ENCODE results near the gene PTPN13.

The PTPN13 gene

GRCh38 chr4:86840858-86841257, 246.7 kb downstream of the PTPN13 start:
- Histone ChIP-seq H4K20me1 (ENCODE audit: insufficient read depth, low read length, poor library complexity, severe bottlenecking) (no peaks in the 10 kb centered on the region), H3K4me1 (ENCODE audit: insufficient read depth, low read length, poor library complexity, severe bottlenecking) (no peaks in the 10 kb centered on the region), H3K9me3 (ENCODE audit: insufficient read depth, low read depth, low read length) (no peaks in the 10 kb centered on the region), H3K27me3 (ENCODE audit: insufficient read depth, low read length, poor library complexity, severe bottlenecking) (no peaks in the 10 kb centered on the region), H2AFZ (ENCODE audit: low read length) (no peak overlapping the region), H3K9ac (ENCODE audit: low read depth, low read length, poor library complexity, severe bottlenecking) (no peak overlapping the region), H3K4me3 (ENCODE audit: low read length, poor library complexity, severe bottlenecking) (no peak overlapping the region), H3K79me2 (ENCODE audit: insufficient read depth, low read length) (no peaks in the 10 kb centered on the region), H3K36me3 (ENCODE audit: insufficient read depth, low read length) (no peaks in the 10 kb centered on the region), H3K9me2 (replicated peaks; ENCODE audit: low read depth, low read length) (no peaks in the 10 kb centered on the region), H3K4me2 (ENCODE audit: low read depth, low read length, poor library complexity, severe bottlenecking) (no peak overlapping the region), H3F3A (ENCODE audit: low read depth) (no peaks in the 10 kb centered on the region)
- TF ChIP-seq EZH2phosphoT487 (IDR thresholded peaks at IDR 0.05; ENCODE audit: borderline replicate concordance): no peak
- no peak for TF ChIP-seq CTCF (conservative IDR thresholded peaks at IDR 0.05; ENCODE audit: low read length)

- no peaks in the 10 kb centered on the region for H3K79me2 ChIP-seq (ENCODE audit: insufficient read depth, low read length)
- no peaks in the 10 kb centered on the region for H3K36me3 ChIP-seq (ENCODE audit: insufficient read depth, low read length)
- H3K27me3 ChIP-seq (ENCODE audit: insufficient read depth, low read length, poor library complexity, severe bottlenecking): no peaks in the 10 kb centered on the region
- no peak for TF ChIP-seq CTCF (conservative IDR thresholded peaks at IDR 0.05; ENCODE audit: low read length)
- no peak for TF ChIP-seq EZH2phosphoT487 (IDR thresholded peaks at IDR 0.05; ENCODE audit: borderline replicate concordance)
- no peaks in the 10 kb centered on the region for H3F3A ChIP-seq (ENCODE audit: low read depth)
- H3K9me2 ChIP-seq (replicated peaks; ENCODE audit: low read depth, low read length): no peaks in the 10 kb centered on the region
- no peak overlapping the region for H3K4me3 ChIP-seq (ENCODE audit: low read length, poor library complexity, severe bottlenecking)
- H3K9ac ChIP-seq (ENCODE audit: low read depth, low read length, poor library complexity, severe bottlenecking): no peak overlapping the region
- H2AFZ ChIP-seq (ENCODE audit: low read length): no peak overlapping the region
- H4K20me1 ChIP-seq (ENCODE audit: insufficient read depth, low read length, poor library complexity, severe bottlenecking): no peaks in the 10 kb centered on the region
- H3K9me3 ChIP-seq (ENCODE audit: insufficient read depth, low read depth, low read length): no peaks in the 10 kb centered on the region
- H3K4me1 ChIP-seq (ENCODE audit: insufficient read depth, low read length, poor library complexity, severe bottlenecking): no peaks in the 10 kb centered on the region
- H3K4me2 ChIP-seq (ENCODE audit: low read depth, low read length, poor library complexity, severe bottlenecking): no peak overlapping the region
Observed at GRCh38 chr4:86841309-86841708, 247.2 kb downstream of the PTPN13 start.

- Histone ChIP-seq H3K9ac (ENCODE audit: low read depth, low read length, poor library complexity, severe bottlenecking) (no peak overlapping the region), H3K36me3 (ENCODE audit: insufficient read depth, low read length) (no peaks in the 10 kb centered on the region), H3K9me3 (ENCODE audit: insufficient read depth, low read depth, low read length) (no peaks in the 10 kb centered on the region), H2AFZ (ENCODE audit: low read length) (no peak overlapping the region), H3K4me3 (ENCODE audit: low read length, poor library complexity, severe bottlenecking) (no peak overlapping the region), H3K4me1 (ENCODE audit: insufficient read depth, low read length, poor library complexity, severe bottlenecking) (no peaks in the 10 kb centered on the region), H3K79me2 (ENCODE audit: insufficient read depth, low read length) (no peaks in the 10 kb centered on the region), H3K4me2 (ENCODE audit: low read depth, low read length, poor library complexity, severe bottlenecking) (no peak overlapping the region), H3K27me3 (ENCODE audit: insufficient read depth, low read length, poor library complexity, severe bottlenecking) (no peaks in the 10 kb centered on the region), H4K20me1 (ENCODE audit: insufficient read depth, low read length, poor library complexity, severe bottlenecking) (no peaks in the 10 kb centered on the region), H3F3A (ENCODE audit: low read depth) (no peaks in the 10 kb centered on the region), H3K9me2 (replicated peaks; ENCODE audit: low read depth, low read length) (no peaks in the 10 kb centered on the region)
- TF ChIP-seq EZH2phosphoT487 (IDR thresholded peaks at IDR 0.05; ENCODE audit: borderline replicate concordance): no peak
- no peak for TF ChIP-seq CTCF (conservative IDR thresholded peaks at IDR 0.05; ENCODE audit: low read length)
Observed at GRCh38 chr4:86845593-86845992, 251.5 kb downstream of the PTPN13 start.

Data from Loucy (cell line).